ENCODE data around the gene CYTH3. TPM values are rescaled to one million over a fixed set of nuclear protein-coding genes. Genes with fewer than 3 reads are reported as not detected.

CYTH3 gene
- polyA plus RNA-seq, 6 donors from 2014 or later = 2.1 to 5.7 (median 2.7) TPM

DNA sequence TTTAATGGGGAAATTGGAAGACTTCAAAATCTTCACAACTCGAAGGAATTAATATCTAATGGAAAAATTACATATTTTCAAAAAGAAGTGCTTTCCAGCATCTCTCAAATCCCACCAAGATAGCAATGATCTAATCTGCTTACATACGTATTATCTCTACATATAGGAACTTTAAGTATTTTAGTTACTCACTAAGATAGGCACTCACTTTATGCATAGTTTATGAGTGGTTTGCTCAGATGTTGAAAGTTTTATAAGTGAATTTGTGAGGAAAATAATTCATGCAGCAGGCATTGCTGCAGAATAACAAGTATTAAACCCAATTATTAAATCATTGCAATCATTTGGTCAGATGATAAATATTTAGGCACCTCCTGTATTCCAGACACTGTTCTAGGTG is 2.3 kb upstream of the CYTH3 start:
- peaks cover 13 to 34% (median 20%) of the 10 kb centered on the region in 3 donors for H3K4me1 Mint-ChIP-seq
- H3K27ac Mint-ChIP-seq = no peak overlapping the region
- H3K4me3 Mint-ChIP-seq = peak overlapping the region in 3 of 8 donors; percentile 22 to 80 (median 27)
- DNase-seq (no peak), ATAC-seq (ENCODE audit: low read depth in 2 of 2) (no peak)
- H3K27me3 Mint-ChIP-seq = no peaks in the 10 kb centered on the region
- peaks cover 0 to 1% (median 0%) of the 10 kb centered on the region in 7 donors for H3K9me3 Mint-ChIP-seq
- no peaks in the 10 kb centered on the region for H3K36me3 Mint-ChIP-seq

DNA sequence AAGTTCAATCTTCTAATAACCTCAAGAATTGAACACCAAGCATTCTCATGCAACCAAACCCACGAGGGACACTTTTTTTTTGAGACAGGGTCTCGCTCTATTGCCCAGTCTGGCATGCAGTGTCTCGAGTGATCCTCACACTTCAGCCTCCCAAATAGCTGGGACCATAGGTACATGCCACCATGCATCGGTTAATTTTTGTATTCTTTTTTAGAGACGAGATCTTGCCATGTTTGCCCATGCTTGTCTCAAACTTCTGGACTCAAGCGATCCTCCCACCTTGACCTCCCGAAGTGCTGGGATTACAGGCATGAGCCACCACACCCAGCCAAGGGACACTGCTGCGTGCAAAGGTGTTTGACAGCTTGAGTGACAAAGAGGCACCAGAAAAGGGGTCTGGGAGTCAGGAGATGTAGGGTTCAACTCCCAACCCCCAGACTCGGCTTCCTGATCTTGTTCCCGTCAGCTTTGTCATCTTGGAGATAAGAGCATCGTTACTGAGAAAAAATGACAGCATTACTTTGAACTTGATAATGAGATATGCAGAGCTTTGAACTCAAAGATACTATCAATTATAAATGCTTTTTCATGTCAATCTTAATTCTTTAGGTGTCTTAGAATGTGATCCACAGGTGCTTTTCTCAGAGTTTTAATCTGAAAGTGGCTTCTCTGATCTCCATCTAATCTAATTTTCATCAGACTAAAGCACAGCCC is 1.6 kb upstream of the CYTH3 start:
- H3K36me3 Mint-ChIP-seq = no peaks in the 10 kb centered on the region

DNA sequence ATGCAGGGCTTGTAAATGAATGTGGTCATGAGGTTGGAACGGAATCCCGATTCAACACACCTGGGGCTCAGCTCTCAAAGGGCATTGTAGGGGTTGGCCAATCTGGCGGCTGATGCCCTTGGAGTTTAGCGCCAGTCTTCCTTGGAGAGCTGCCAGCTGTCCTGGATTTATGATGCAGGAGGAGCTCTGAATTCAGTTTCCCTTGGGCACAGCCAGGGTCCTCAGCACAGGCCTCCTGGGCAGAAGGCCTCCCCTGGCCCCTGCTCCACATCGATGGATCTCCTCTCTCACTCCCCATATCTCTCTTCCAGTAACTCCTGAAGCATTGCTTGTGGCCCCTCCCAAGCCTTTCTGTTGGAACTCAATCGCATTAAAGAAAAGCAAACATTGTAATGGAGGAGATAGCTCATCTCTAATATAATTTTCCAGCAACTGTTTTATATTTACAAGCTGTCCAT is 985 bp upstream of the CYTH3 start:
- peaks cover 13 to 34% (median 20%) of the 10 kb centered on the region in 3 donors for H3K4me1 Mint-ChIP-seq
- peaks cover 0 to 1% (median 0%) of the 10 kb centered on the region in 7 donors for H3K9me3 Mint-ChIP-seq
- H3K36me3 Mint-ChIP-seq = no peaks in the 10 kb centered on the region
- DNase-seq (no peak), ATAC-seq (ENCODE audit: low read depth in 2 of 2) (no peak)
- H3K27ac Mint-ChIP-seq = no peak overlapping the region
- peak overlapping the region; percentile 80 to 96 (median 86) for H3K4me3 Mint-ChIP-seq
- H3K27me3 Mint-ChIP-seq = no peaks in the 10 kb centered on the region

More for the DNA sequence above, 1.6 kb upstream of the CYTH3 start:
- peaks cover 0 to 1% (median 0%) of the 10 kb centered on the region in 7 donors for H3K9me3 Mint-ChIP-seq
- H3K27ac Mint-ChIP-seq = no peak overlapping the region
- H3K27me3 Mint-ChIP-seq = no peaks in the 10 kb centered on the region
- DNase-seq = no peak
- peaks cover 13 to 34% (median 20%) of the 10 kb centered on the region in 3 donors for H3K4me1 Mint-ChIP-seq
- H3K4me3 Mint-ChIP-seq = peak overlapping the region in 5 of 8 donors; percentile 80 to 96 (median 82)
- ATAC-seq (ENCODE audit: low read depth in 2 of 2) = no peak

DNA sequence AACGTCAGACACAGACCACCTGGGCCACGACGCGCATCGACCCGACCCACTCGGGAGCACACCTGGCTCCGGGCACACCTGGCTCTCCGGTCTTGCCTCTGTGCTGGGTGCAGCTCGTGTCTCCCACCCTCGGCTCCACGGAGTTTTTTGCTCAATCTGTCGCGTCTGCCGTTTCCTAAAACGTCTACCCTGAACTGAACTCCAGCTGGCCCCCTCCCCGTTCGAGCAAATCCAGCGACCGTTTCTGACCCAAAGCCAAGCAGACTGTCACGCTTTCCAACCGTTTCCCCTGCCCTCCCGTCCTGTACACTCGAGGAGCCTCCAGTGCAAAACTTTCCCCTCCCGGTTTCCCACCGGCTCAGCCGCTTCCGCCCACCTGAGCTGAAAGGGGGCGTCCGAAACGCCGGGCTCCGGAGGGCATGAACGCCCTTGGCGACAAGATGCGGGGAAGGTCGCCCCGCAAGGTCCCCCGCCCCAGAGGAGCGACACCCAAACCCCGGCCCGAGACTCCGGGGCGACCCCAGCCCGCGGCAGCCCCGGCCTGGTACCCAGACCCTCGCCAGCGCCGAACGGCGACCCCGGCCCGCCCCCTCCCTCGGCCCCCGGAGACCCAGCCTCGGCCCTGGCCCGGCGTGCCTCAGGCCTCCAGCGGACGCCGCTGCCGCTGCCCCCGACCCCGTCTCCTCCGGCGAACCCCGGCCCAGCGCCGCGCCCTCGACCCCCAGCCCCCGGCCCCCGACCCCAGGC is 557 bp downstream of the CYTH3 start:
- ATAC-seq (ENCODE audit: low read depth in 2 of 2) = peak; percentile 12 to 17
- H3K9me3 Mint-ChIP-seq = peaks cover 0 to 1% (median 0%) of the 10 kb centered on the region in 7 donors
- H3K4me3 Mint-ChIP-seq = peak overlapping the region; percentile 86 to 98 (median 94)
- H3K27ac Mint-ChIP-seq = peak overlapping the region in 5 of 6 donors; percentile 29 to 94 (median 88)
- peak; percentile 25 for DNase-seq
- no peaks in the 10 kb centered on the region for H3K27me3 Mint-ChIP-seq
- H3K36me3 Mint-ChIP-seq = no peaks in the 10 kb centered on the region
- peaks cover 13 to 27% (median 20%) of the 10 kb centered on the region in 3 donors for H3K4me1 Mint-ChIP-seq

DNA sequence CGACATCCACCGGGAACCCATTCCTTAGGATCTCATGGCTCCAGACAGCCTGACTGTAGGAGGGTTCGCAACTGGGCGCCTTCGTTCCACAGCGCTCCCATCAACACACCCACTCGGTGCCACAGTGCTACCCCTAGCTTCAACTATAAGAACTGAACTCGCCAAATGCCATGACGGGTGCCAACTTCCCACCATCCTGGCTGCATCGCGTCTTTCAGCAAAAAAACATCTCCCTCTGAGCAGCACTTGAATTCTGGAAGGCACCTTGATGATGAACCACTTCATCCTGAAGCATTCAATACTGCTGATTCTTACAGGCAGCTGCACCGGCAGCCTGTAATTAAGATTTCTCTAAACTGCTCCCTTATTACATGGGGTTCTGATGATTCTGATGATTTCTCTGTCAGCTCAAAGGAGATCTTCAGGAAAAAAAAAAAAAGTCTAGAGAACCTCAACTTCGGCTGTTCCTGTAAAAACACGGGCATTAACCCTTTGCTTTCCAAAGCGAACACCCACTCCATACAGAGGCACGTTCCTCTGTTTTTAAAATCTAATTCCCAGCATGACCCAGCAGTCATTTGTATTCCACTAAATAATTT is 1.3 kb downstream of the CYTH3 start:
- Mint-ChIP-seq H3K4me1 (peaks cover 13 to 27% (median 21%) of the 10 kb centered on the region in 3 donors), H3K27me3 (no peaks in the 10 kb centered on the region), H3K27ac (peak overlapping the region in 4 of 6 donors; percentile 29 to 94 (median 72)), H3K36me3 (no peaks in the 10 kb centered on the region), H3K4me3 (peak overlapping the region; percentile 86 to 98 (median 94)), H3K9me3 (peaks cover 0 to 1% (median 0%) of the 10 kb centered on the region in 7 donors)
- ATAC-seq (ENCODE audit: low read depth in 2 of 2) (peak; percentile 74 to 77), DNase-seq (peak; percentile 38)

DNA sequence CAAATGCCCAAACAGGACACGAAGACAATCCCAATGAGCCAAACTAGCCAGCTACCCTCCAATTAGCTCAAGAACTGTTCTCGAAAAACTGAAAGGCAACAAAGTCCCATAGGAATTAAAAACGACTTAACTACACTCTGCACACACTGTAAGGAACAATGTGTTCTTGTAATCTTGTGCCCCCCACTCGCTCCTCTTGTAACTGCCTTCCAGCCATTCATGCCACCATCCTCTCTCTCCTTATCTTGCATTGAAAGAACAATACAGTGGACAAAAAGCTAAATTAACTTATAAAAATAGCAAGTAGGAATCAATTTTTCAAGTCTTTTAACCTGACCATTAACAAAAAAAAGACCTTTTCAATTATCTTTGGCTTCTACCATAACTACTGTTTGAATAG is 2.9 kb downstream of the CYTH3 start:
- Mint-ChIP-seq H3K9me3 (peaks cover 0 to 1% (median 0%) of the 10 kb centered on the region in 7 donors), H3K27ac (peak overlapping the region in 1 of 6 donors; percentile 65), H3K27me3 (no peaks in the 10 kb centered on the region), H3K4me3 (peak overlapping the region in 1 of 8 donors; percentile 52), H3K36me3 (no peaks in the 10 kb centered on the region), H3K4me1 (peaks cover 17 to 27% (median 21%) of the 10 kb centered on the region in 3 donors)
- ATAC-seq (ENCODE audit: low read depth in 2 of 2) = no peak
- DNase-seq = no peak

DNA sequence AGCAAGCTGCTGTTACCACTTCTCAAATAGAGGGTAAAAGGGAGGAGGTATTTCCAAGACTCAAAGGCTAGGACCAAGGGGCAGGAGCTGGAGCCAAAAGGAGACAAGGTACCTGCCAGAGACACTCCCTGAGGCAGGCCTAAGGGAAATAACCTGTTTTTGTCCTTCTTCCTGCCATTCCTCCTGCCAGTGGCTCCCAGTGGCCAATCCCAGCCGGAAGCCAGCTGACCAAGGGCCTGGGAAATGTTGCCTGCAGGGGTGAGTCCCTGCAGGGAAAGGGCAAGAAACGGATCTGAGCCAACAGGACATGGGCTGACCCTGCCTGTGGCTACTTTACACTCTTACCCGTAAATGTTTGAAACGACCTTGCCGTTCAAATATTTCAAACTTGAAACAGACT is 3.5 kb downstream of the CYTH3 start:
- no peaks in the 10 kb centered on the region for H3K27me3 Mint-ChIP-seq
- peak overlapping the region in 1 of 8 donors; percentile 61 for H3K4me3 Mint-ChIP-seq
- H3K36me3 Mint-ChIP-seq = no peaks in the 10 kb centered on the region
- H3K4me1 Mint-ChIP-seq = peaks cover 17 to 27% (median 21%) of the 10 kb centered on the region in 3 donors
- H3K27ac Mint-ChIP-seq = no peak overlapping the region
- peaks cover 0 to 1% (median 0%) of the 10 kb centered on the region in 7 donors for H3K9me3 Mint-ChIP-seq
- DNase-seq = no peak
- no peak for ATAC-seq (ENCODE audit: low read depth in 2 of 2)

DNA sequence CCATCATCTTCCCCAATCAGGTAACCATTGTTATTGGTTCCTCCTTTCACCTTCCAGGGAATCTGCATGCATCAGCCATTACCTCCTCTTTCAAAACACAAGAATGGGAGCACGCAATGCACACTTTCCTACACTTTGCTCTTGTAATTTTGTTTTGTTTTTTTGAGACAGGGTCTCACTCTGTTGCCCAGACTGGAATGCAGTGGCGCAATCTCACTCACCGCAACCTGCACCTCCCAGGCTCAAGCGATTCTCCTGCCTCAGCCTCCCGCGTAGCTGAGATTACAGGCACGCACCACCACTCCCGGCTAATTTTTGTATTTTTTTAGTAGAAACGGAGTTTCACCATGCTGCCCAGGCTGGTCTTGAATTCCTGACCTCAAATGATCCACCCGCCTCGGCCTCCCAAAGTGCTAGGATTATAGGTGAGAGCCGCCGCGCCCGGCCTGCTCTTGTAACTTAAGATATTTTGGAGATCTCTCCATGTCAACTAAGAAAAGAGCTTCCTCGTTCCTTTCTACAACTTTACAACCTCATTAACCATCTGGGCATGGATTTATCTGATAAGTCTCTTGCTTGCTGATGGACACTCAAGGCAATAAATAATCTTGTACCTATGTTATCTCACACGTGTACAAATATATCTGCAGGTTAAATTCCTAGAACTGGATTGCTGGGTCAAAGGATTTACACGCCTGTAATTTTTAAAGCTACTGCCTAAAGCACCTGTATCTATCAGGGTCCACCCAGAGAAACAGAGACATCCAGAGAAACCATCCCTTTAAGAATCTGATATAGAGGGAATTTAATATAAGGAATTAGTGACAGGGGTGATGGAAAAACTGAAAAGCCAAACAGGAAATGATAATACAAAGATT is 4.2 kb downstream of the CYTH3 start:
- peak overlapping the region in 2 of 6 donors; percentile 19 to 52 for H3K27ac Mint-ChIP-seq
- peaks cover 17 to 23% (median 21%) of the 10 kb centered on the region in 3 donors for H3K4me1 Mint-ChIP-seq
- no peaks in the 10 kb centered on the region for H3K27me3 Mint-ChIP-seq
- ATAC-seq (ENCODE audit: low read depth in 2 of 2) = no peak
- H3K9me3 Mint-ChIP-seq = peaks cover 0 to 1% (median 0%) of the 10 kb centered on the region in 7 donors
- H3K4me3 Mint-ChIP-seq = peak overlapping the region in 1 of 8 donors; percentile 61
- H3K36me3 Mint-ChIP-seq = no peaks in the 10 kb centered on the region
- DNase-seq = no peak

DNA sequence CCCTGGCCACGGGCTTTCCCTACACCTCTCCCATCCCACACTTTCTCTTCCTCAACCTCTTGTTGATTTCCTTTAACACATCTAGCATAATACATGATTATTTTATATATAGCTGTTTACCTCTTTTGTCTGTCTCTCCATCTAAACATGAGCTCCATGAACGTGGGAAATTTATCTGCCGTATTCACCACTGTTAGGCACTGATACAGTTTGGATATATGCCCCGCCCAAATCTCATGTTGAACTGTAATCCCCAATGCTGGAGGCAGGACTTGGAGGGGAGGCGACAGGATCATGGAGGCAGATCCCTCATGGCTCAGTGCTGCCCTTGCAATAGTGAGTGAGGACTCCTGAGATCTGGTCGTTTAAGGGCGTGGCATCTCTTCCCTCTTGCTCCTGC is 5.7 kb downstream of the CYTH3 start:
- no peaks in the 10 kb centered on the region for H3K27me3 Mint-ChIP-seq
- DNase-seq (no peak), ATAC-seq (ENCODE audit: low read depth in 2 of 2) (no peak)
- peaks cover 0 to 1% (median 0%) of the 10 kb centered on the region in 7 donors for H3K9me3 Mint-ChIP-seq
- H3K4me1 Mint-ChIP-seq = peaks cover 14 to 21% (median 18%) of the 10 kb centered on the region in 3 donors
- H3K4me3 Mint-ChIP-seq = no peak overlapping the region
- H3K36me3 Mint-ChIP-seq = no peaks in the 10 kb centered on the region
- H3K27ac Mint-ChIP-seq = no peak overlapping the region

DNA sequence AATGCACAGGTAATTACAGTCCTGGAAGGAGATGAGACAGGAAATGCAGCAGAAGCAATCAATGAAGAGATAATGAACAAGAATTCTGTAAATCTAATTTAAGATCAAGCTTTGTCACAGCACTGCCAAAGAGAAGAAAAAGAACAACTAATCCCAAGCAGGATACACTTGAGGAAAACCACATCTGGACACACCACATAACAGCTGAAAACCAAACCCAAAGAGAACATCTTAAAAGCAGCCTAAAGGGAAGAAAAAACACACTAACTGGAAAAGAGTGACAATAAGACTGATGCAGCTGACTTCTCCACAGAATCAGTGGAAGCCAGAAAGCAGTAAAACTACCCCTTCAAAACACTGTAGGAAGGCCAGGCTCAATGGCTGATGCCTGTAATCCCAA is 10.2 kb downstream of the CYTH3 start:
- no peaks in the 10 kb centered on the region for H3K9me3 Mint-ChIP-seq
- H3K27me3 Mint-ChIP-seq = no peaks in the 10 kb centered on the region
- peak overlapping the region in 2 of 6 donors; percentile 13 to 72 for H3K27ac Mint-ChIP-seq
- no peaks in the 10 kb centered on the region for H3K36me3 Mint-ChIP-seq
- H3K4me3 Mint-ChIP-seq = no peak overlapping the region
- DNase-seq = no peak
- H3K4me1 Mint-ChIP-seq = peaks cover 24 to 35% (median 32%) of the 10 kb centered on the region in 3 donors
- ATAC-seq (ENCODE audit: low read depth in 2 of 2) = no peak

DNA sequence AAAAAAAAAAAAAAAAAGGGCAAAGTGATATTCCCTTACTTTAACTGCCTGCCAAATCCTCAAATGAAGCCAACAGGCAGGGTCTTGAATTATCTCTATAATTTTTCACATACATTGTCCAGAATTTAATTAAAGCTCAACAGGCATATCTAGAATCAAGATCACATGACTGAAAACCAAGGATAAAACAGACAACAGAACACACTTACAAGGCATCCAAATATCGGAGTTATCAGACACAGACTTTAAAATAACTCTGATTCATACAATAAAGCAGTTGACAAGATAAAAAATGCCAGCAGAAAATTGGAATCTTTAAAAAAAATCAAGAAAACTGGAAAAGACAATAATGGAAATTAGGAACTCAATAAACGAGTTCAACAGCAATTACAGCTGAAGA is 10.7 kb downstream of the CYTH3 start:
- ATAC-seq (ENCODE audit: low read depth in 2 of 2) = no peak
- Mint-ChIP-seq H3K4me3 (no peak overlapping the region), H3K27ac (peak overlapping the region in 1 of 6 donors; percentile 13), H3K4me1 (peaks cover 29 to 40% (median 37%) of the 10 kb centered on the region in 3 donors), H3K36me3 (no peaks in the 10 kb centered on the region), H3K27me3 (no peaks in the 10 kb centered on the region), H3K9me3 (no peaks in the 10 kb centered on the region)
- no peak for DNase-seq

DNA sequence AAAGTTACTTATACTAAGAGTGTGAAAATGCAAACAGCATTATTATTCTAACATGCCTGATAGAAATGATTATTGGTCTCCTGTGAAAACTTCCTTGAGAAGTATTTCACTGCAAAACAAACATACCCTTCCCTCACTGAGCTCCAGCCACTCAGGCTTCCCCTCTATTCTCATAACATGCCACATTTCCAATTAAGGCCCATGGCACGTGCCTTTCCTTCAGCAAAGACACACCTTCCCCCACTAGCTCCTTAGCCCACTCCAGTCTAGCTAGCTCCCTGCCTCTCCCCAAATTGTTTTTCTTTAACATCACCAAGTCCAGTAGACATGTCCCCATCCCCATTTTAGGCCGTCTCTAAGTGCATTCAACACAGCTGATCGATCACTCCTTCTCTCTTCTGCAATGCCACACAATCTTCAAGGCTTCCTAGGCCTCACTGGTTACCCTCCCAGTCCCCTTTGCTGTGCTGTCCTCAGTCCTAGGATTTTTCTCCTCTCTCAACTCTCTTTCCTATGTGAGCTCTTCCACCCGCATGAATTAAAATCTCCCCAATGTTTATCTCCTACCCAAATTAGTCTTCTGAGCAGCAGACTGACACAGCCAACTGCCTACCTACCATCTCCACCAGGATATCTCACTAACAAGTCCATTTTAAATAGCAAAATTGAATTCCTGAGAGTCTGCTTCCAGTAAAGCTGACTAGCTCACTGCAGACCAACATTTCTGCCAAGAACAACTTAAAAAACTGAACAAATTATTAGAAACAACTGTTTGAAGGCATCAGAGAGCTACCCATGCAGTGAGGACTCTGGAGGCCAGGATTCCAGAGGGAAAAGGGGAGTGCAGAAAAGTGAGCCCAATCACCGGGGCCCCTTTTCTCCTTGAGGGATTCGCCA is 11.9 kb downstream of the CYTH3 start:
- Mint-ChIP-seq H3K36me3 (no peaks in the 10 kb centered on the region), H3K4me3 (peak overlapping the region in 5 of 8 donors; percentile 10 to 48 (median 28)), H3K27me3 (no peaks in the 10 kb centered on the region), H3K27ac (peak overlapping the region; percentile 6 to 65 (median 24)), H3K9me3 (no peaks in the 10 kb centered on the region), H3K4me1 (peaks cover 35 to 48% (median 43%) of the 10 kb centered on the region in 3 donors)
- ATAC-seq (ENCODE audit: low read depth in 2 of 2) = no peak
- DNase-seq = no peak
